Amygdala (tissue), 56 donors: ENCODE data around the gene SCUBE1.
A peak's percentile ranks its signal among the peaks of the same experiment; 100 is the strongest.

Source experiments
- DNase-seq, 56 donors: peaks; one replicate each; lab custom pipeline; 2025; lab: John Stamatoyannopoulos, UW

SCUBE1 gene

DNA sequence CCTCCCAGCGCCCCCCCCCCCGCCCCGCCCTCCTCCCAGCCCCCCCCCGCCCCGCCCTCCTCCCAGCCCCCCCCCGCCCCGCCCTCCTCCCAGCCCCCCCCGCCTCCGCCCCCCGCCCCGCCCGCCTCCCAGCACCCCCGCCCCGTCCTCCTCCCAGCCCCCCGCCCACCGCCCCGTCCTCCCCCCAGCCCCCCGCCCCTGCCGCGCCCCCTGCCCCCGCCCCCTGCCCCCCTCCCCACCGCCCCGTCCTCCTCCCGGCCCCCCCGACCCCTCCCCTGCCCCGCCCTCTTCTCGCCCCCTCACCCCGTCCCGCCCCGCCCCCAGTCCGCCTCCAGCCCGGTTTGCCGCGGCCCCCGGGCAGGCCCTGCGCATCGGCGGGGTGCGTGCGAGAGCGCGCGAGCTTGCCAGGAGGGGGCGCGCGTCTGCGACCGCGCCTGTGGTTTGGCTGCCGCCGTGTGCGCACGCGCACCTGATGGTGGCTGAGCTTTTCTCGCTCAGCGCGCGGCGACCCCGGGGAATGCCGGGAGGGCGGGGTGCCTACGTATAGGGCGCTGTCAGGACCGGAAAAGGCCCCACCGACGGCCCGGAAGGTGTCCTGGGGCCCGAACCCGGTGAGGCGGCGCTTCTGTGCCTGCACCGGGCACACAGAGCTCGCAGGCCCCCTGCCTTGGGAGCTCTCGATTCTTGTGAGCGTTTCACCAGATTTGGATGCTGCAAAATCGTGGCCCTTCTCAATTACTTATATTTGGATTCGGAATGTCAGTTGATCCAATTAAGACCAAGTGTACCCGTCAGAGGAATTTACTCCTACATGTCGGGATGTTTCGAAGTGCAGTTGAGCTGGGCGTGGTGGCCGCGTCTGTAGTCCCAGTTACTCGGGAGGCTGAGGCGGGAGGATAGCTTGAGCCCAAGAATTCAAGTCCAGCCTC lies 155.7 kb downstream of the SCUBE1 start:
- peak; percentile 45 to 96 (median 88) for DNase-seq

DNA sequence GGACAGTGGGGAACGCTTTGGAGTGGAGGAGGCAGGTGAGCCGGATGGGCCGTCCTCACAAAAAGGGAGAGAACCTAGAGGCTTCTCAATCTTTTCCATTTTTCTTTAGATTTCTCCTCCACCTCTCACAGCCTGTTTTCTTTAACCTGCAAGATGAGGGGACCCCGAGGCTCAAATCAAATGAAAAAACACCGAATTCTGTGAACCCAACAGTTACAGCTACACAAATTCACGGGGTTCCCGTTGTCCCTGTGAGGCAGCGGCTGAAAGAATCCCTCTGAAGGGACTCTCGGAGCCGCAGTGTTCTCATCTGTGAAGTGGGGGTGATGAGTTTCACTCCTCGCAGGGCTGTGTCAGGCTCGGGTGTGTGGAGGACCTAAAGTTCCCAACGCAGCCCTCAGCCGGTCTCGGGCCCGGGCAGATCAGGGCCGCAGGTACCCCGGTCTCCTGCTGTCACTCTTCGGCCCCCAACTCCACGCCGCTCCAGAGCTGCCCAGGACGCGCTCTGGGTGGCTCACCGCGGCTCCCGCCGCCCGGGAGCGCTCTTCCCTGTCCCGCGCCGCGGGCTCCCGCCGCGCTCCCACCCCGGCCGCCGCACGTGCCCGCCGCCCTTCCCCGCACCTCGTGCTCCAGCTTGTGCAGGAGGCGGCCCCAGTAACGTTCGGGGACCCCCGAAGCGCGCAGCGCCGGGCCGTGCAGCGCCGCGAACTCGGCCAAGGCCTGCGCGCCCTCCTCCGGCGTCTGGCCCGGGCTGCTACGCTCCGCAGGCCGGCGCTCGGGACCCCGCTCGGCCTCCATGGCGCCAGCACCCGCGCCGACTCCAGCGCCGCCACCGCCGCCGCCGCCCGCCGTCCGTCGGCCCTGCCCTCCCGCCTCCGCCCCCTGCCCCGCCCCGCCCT lies 156.7 kb downstream of the SCUBE1 start, which contains the start of gene TTLL12:
TSS of gene TTLL12 (minus strand) at position 863 of the 899 bp plus-strand sequence. CDS start at position 798, 65 bp downstream.
- DNase-seq, result peak in 29 of 56 donors; percentile 8 to 67 (median 42)

DNA sequence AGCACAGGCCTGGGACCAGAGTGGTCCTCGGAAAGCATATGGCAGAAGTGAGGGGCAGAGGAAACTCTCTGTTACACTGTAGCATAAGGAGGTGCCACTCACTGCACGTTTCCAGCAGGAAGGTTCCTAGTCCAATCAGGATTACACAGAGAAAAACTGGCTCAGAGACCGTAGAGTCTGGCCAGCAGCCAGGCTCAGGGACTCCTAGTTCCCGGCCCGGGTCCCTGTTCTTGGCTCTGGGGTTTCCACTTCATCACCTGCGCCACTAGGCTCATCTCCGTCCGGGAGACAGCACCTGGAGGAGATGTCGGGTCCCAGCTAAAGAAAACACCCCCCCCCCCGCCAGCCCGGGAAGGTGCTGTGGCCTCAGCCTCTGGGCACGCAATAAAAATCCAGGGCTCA lies 157.3 kb downstream of the SCUBE1 start:
- DNase-seq, result peak in 15 of 56 donors; percentile 11 to 40 (median 22)

DNA sequence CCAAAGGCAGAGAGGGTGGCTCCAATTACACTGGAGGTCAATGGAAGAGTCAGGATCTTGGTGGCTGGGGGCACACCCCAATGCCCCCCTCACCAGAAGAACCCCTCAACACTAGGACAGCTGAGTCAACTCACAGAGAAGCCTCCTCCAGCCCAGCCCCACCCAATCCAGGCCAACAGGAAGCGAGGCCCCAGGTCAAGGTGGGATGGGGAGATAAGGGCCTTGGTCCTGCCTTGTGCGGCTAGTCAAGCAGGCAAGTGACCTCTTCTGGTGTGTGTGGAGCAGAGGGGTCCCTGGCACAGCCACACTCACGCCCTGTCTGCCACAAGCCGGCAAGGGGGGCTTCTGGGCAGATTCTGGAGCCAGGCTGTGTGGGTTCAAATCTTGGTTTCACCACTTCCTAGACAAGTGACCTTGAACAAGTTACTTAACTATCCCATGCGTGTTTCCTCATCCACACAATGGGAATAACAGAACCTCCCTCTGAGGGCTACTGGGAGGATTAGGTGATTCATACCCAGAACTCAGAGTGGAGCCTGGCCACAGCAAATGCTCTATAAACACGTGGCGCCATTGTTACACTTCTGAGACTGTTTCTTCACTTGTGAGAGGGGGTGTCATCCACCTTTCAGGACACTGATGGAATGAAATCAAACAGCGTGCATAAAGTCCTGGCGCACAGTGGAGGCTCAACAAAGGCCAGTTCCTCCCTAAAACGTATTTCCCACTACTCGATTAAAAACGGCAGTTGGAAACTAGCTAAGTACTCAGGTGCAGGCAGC lies 159.5 kb downstream of the SCUBE1 start:
- no peak for DNase-seq

DNA sequence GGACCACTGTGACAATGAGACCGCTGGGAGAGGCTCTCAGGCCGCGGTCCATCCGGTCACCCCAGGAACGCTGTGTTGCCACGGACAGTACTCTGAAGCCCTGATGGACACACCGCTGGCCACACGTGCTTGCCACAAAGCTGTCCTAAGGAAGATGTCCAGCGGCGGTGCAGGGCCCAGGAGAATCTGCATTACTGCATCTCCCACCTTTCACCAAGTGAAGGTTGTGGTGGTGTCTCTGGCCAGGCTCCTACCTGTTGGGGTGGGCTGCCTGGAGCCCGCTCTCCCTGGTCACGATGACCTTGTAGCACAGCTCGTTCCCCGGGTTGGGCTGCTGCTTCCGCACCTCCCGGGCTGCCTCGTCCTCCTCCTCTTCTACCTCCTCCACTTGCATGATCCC lies 160.4 kb downstream of the SCUBE1 start:
- no peak for DNase-seq

DNA sequence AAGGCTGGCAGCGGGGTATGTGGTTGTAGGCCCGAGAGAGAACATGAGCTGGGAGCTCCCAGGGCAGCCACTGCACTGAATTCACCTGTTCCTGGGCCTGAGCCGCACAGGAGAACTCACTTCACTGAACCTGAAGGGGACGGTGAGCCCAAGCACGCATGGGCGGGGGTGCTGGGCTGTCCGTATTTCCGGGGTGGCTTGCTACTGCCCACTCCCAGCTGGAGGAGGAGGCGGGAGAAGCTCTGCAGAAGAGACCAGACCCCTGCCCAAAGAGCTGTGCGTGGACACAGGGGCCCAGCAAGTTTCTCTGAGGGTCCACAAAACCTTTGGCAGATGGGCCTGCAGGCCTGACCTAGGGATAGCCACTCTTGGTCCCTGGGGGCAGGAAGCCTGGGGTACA lies 161.1 kb downstream of the SCUBE1 start:
- DNase-seq, result no peak

DNA sequence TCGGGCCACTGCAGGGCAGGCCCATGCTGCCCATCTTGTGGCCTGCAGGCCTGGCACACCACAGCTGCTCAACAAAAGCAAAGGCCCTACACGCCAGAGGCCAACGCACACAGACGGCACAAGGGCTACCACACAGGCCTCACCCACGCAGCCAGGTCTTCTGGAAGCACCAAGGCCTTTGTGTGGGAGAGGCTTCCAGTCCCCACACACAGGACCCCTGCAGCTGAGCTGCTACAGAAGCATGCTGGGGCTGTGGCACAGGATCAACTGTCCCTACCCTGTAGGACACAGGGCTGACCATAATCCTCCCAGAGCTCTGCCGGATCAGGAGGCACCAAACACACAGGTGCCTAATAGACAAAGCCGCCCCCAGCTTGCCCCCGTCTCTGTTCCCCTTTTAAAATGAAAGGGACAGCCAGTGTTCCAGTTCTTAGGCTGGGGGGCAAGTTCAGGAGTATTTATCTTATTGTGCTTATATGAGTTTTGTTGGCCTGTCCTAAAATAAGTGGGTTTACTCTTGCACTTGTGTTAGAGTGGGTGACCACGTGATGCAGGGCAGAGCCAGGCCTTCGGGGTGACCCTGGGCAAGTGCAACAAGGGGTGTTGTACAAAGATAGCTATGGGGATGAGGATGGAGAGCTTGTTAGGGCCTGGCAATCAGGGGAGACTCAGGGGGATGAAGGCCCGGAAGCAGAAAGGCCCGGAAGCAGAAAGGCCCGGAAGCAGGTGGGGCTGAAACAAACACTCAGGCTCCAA lies 161.7 kb downstream of the SCUBE1 start:
- no peak for DNase-seq

DNA sequence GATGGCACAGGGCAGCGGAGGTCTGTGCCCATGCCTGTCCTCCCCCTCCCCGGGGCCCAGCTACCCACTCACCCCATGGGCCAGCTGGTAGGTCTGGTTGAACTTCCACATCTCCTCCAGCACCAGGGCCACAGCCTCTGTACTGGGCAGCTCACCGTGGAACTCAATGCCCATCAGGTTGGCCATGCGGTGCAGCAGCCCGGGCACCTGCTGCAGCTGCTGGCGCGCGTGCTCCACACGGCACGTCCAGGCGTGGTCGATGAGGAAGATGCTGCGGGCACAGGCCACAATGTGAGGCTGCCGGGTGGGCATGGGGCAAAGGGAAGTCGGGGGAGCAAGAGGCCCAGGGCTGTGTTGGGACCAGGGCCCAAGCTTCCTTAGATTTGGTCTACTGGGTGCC lies 162.5 kb downstream of the SCUBE1 start:
- no peak for DNase-seq

DNA sequence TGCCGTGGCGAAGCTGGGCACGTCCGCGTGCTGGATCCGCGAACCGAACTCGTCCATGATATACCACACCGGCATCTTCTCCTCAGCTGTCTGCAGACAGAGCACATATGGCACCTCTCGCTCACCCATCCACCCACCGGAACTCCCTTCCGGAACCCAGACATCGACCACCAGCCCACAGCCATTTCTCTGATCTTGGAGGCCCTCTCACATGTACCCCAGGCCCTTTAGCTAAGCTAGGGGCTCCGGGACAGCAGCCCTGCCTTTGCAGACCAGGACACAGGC lies 163.3 kb downstream of the SCUBE1 start:
- no peak for DNase-seq

DNA sequence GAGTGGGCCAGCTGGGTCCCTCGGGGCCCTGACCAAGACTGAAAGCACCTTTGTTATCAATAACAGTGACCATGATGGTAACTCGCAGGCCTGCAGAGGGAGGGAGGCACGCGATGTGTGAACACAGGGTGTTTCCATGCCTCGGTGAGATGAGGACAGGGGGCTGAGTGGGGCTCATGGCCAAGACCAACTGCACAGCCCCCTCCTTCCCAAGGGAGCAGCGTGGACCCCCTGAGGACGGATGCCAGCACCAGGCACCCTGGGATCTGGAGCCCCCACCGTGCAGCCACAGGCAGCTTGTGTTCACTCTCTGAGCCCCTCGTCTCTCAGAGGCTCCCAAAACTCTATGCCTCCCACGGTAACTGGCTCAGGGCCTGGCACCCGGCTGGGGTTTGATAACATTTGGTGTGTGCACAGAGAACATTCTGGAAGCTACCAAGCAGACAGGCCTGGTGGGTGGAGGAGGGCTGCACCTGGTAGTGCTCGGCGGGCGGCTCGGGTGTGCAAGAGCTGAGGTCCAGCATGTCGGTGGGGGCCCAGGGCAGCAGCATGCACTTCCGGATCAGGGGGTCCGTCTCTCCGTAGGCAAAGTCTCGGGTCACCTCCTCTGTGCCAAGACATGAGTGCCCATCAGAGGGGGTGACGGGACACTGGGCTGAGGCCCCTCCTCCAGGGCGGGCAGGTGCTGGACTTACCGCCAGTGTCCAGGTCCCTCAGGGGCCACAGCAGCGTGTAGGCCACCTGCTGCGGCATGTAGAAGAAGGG lies 163.8 kb downstream of the SCUBE1 start:
- DNase-seq, result no peak

DNA sequence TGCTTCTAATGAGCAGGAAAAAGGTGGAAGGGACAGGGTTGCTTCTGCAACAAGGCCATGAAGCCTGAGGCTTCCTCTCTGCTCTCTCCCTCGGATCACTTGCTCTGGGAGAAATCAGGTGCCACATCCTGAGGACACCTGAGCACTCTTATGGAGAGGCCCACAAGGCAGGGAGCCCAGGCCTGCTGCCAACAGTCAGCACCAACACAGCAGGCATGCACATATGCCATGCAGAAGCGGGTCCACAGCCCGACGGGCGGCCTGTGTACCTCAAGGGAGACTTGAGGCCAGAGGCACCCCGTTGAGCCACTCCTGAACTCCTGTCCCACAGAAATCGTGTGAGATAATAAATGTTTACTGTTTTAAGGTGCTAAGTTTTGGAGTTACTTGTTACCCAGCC lies 165.7 kb downstream of the SCUBE1 start:
- no peak for DNase-seq

DNA sequence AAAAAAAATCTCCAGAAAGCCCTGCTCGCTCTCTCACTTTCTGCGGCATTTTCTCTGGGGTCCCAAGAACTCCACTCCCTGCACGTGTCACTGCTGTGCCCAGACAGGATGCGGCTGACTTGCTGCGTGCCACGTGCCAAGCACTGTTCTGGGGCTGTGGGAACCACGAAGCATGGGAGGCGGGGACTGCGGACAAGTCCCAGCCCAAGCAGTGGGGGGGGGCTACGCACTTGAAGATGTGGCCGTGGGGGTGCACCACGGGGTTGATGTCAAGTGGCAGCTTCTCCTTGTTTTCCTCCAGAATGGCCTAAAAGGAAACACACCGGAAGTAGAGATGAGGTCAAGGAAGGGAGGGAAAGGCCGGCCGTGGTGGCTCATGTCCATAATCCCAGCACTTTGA lies 167.1 kb downstream of the SCUBE1 start:
- DNase-seq, result no peak

DNA sequence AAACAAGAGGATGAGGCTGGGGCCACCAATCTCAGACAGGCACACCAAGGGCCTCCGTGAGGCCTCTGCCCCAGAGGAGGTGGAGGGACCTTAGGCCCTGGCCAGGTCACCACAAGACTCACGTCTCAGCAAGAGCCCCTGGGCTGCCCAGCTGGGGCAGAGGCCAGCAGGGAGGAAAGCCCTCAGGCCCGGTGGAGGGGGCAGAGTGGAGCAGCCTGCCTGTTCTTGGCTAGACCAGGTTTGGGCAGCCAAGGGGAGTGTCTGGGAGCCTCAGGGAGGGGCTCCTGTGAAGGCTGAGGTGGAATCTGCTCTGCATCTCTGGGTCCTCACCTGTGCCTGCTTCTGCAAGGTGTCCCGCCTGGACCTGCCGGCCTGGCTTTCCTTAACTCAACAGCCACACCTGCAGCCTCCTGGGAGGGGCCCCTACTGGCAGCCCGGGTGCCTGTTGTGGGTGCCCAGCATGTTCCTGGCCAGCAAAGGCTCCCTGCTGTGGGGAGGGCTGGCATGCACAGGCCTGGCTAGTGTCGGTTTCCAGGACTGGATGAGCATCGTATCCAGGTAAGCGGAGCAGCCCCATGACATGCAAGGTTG lies 168.1 kb downstream of the SCUBE1 start:
- DNase-seq, result no peak

DNA sequence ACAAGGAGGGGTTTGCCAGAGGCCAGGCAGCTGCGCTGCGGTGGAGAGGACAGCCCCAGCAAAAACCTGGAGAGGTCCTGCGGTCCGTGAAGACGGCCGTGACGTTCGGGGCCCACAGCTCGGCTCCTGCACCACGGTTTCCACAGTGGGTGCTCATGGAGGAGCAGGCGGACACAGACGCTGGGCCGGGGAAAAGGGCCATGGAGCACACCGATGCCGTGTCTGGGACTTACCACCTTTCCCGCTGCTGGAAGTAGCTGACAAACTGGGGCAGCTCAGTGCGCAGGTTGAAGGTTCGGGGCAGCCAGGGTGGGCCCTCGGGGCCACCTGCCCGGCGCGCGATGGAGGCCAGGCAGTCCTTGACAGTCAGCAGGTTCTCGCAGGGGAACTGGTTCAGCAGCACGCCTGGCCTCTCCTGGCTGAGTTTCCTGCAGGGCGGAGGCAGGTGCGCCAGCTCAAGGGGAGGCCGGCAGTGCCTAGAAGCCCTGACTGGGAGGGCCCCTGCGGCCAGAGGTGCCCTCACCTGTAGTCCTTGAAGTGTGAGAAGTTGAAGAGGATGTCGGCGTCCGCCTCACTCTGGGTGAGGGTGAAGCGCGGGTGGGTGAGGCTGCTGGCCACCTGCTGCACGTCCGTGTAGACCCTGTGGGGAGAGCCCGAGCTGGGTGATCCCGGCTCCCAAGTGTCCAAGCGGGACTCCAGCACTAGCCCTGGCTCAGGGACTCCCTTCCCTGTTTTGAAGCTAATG lies 169.0 kb downstream of the SCUBE1 start:
- DNase-seq, result no peak

DNA sequence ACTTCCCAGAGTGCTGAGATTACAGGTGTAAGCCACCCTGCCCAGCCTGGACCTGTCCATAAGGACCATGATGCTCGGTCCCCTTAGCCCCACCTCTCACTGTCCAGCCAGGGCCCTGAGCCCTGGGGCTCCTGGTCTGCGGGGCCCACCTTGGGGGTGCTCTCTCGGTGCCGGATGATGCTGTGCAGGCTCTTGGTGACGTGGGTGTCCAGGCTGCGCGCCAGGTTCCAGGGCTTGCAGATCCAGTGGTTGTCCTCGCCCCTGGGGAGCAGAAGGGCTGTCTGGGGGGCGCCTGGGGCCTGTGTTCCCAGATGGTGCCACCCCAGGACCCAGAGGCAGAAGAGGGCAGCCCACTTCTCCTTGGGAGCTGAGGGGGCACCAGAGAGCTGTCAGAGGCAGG lies 169.6 kb downstream of the SCUBE1 start:
- no peak for DNase-seq

DNA sequence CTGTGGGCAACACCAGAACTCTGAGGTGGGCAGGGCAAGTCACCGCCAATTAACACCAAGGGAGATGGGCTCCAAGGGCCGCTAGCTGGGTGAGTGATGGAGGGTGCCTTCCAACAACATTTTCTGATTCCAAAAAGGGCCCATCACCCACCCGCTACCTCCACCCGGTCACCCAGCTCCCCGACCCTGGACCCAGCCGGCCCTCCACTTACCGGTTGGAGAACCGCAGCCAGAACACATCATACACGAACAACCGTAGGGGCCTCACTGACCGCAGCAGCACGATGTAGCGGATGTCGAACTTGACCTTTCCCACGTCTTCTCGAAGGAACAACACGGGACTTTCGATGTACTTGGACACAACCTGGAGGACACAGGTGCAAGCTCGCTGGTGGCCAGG lies 171.0 kb downstream of the SCUBE1 start:
- DNase-seq, result no peak

DNA sequence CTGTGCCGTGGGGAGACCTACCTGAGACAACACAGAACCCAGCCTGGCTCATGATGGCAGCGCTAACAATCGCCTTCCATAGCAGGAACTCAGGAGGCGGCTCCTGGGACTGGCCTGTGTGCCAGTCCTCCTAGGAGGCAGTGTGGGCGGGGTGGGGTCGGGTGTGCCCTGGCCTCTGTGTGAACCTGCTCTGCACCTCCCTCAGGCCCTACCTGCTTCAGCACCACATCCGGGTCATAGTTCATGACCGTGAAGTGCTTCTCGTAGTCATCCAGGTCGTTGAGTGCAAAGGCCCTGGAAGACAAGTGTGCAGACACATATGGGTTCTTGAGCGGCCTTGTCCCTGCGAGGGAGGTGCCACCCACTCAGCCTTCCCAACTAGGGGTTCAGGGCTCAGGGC lies 171.6 kb downstream of the SCUBE1 start:
- no peak for DNase-seq

DNA sequence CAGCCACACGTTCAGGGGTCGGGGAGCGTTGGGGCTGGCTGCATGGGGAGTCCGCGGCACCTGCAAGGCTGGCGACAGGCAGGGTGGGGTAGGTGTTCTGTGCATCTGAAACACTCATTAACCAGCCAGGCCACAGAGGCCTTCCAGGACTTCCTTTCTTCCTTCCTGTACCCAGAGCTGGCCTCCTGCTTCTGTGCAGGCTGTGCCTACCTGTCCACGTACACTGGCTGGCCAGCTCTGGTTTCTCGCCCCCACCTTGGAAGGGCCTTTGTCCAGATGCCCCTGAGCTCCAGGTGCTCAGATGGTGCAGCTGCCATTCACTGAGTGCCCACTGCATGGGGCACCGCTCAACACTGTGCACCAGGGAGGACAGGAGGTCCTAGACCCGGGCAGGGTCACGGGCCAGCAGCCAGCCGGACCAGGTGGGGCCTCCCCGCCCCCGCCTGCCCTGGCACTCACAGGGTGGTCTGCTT lies 172.1 kb downstream of the SCUBE1 start:
- DNase-seq, result no peak
